AG04450 (cell line): Measurements from ENCODE around the gene VPS37C. TPM values are rescaled to one million over a fixed set of nuclear protein-coding genes. Genes with fewer than 3 reads are reported as not detected.

Source experiments
- CTCF ChIA-PET: fragments of 300-600, 350-600 bp; formaldehyde crosslinking; extraction: SDS; loops from one replicate; lab custom pipeline; 2022; ENCODE audit warnings: antibody characterized with exemption, inconsistent platforms; lab: Charles Lee
- POLR2A ChIA-PET: fragments of 350-600 bp; formaldehyde crosslinking; extraction: SDS; loops from one replicate; lab custom pipeline; 2021; ENCODE audit warnings: antibody characterized with exemption, inconsistent platforms; lab: Yijun Ruan, JAX
- DNase-seq: peaks from one replicate; pipeline ENCODE4 v3.0.0-alpha.2; 2011; ENCODE audit warnings: low read depth, low spot score
- H3K27ac ChIP-seq: one replicate; pipeline ENCODE4 v1.5.1; 2012; ENCODE audit warnings: low read depth, low read length, control low read depth
- H3K27me3 ChIP-seq: one replicate; pipeline ENCODE4 v1.6.0; 2012; ENCODE audit warnings: low read length; ENCODE audit not compliant: control insufficient read depth, insufficient read depth
- H3K4me3 ChIP-seq: 2 replicates; pipeline ENCODE4 v1.5.1; 2011; ENCODE audit warnings: mild to moderate bottlenecking, low read depth, low read length, control low read depth
- H3K9me3 ChIP-seq: 2 replicates; pipeline ENCODE4 v1.5.1; 2012; ENCODE audit warnings: low read length; ENCODE audit not compliant: control insufficient read depth, insufficient read depth
- CTCF ChIP-seq: IDR thresholded peaks from 2 replicates; pipeline ENCODE4 v1.5.1; 2011; ENCODE audit warnings: low read depth, low read length, control low read depth, inconsistent platforms
- polyA plus RNA-seq: library from polyadenylated mRNA; depleted of rRNA; stranded (reverse); fragments of >200 nt; gene quantifications from 2 replicates; pipeline ENCODE4 v1.2.3, GENCODE V29; 2011

VPS37C gene
- polyA plus RNA-seq, 1 experiment = 10.9 TPM

DNA sequence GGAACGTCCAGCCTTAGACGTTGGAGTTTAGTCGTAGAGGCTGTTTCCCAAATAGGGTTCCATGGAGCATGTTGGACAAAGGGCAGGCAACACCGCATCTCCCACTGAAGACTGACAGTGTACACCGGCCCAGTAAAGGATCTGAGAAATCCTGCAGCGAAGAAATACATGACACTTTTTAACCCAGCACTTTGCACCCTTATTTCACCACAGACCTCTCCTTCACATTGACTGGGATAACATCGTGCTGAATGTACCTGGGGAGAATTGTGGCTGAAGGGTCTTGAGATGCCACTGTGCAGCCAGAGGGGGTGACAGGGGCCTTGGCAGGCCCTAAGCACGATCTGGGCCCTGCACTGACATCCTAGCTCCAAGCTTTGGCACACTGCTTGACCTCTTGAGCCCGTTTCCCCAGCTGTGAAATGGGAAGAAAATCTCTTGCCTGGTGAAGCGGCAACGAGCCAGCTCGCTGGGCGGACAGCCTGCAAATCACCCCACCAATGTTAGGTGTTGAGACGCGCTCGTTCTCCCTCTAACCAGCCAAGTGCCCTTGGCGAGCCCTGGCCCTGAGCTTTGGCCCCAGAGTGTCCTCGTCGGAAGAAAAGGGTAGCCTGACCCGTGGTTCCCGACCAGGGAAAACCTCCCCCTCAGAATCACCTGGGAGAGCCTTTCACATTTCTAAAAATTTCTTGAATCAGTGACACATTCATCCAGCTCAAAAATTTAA is 45.6 kb downstream of the VPS37C start:
- no peak overlapping the region for H3K4me3 ChIP-seq
- no peak for TF ChIP-seq CTCF
- CTCF ChIA-PET = no interaction called here
- H3K9me3 ChIP-seq = no peaks in the 10 kb centered on the region
- POLR2A ChIA-PET = no interaction called here
- H3K27ac ChIP-seq = no peak overlapping the region
- DNase-seq = no peak
- peaks cover 14% of the 10 kb centered on the region for H3K27me3 ChIP-seq

DNA sequence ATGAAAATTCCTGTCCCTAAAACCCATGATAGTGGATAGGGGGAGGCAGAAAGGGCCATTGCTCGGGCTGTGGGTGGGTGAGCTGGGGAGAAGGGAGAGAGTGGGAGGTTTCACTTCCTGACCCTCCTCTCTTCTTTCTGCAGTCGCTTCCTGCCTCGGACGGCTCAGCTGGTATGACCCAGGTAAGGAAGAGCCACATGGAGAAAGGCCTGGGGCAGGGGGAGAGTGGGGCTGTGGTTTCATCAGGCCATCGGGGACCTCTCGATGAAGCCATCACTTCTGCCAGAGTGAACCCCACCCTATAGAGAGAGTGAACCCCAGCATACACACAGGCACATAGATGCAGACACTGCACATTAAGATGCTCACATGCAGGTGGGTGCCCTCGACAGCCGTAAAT is 46.3 kb downstream of the VPS37C start:
- no peak overlapping the region for H3K27ac ChIP-seq
- no peak for DNase-seq
- peaks cover 19% of the 10 kb centered on the region for H3K27me3 ChIP-seq
- no peaks in the 10 kb centered on the region for H3K9me3 ChIP-seq
- H3K4me3 ChIP-seq = no peak overlapping the region
- ChIA-PET CTCF (no interaction called here), POLR2A (no interaction called here)
- TF ChIP-seq CTCF = no peak

GRCh38 chr11:61113201-61113600 is 48.0 kb downstream of the VPS37C start:
- Histone ChIP-seq H3K27me3 (peaks cover 19% of the 10 kb centered on the region), H3K27ac (no peak overlapping the region), H3K4me3 (no peak overlapping the region), H3K9me3 (no peaks in the 10 kb centered on the region)
- TF ChIP-seq CTCF = no peak
- DNase-seq = no peak
- ChIA-PET CTCF (interaction anchor here (0.6 to 1.9 kb wide), 2 partner anchors 16 to 250 kb away, joined by 3 to 9 read pairs; no protein-coding TSS in a partner anchor), POLR2A (no interaction called here)

- ChIA-PET POLR2A (no interaction called here), CTCF (interaction anchor here (0.6 to 1.9 kb wide), 2 partner anchors 16 to 251 kb away, joined by 3 to 9 read pairs; no protein-coding TSS in a partner anchor)
- Histone ChIP-seq H3K4me3 (no peak overlapping the region), H3K27ac (no peak overlapping the region), H3K27me3 (peaks cover 19% of the 10 kb centered on the region), H3K9me3 (no peaks in the 10 kb centered on the region)
- DNase-seq = no peak
- no peak for TF ChIP-seq CTCF
These were observed 48.7 kb downstream of the VPS37C start for GRCh38 chr11:61112575-61112974.

DNA sequence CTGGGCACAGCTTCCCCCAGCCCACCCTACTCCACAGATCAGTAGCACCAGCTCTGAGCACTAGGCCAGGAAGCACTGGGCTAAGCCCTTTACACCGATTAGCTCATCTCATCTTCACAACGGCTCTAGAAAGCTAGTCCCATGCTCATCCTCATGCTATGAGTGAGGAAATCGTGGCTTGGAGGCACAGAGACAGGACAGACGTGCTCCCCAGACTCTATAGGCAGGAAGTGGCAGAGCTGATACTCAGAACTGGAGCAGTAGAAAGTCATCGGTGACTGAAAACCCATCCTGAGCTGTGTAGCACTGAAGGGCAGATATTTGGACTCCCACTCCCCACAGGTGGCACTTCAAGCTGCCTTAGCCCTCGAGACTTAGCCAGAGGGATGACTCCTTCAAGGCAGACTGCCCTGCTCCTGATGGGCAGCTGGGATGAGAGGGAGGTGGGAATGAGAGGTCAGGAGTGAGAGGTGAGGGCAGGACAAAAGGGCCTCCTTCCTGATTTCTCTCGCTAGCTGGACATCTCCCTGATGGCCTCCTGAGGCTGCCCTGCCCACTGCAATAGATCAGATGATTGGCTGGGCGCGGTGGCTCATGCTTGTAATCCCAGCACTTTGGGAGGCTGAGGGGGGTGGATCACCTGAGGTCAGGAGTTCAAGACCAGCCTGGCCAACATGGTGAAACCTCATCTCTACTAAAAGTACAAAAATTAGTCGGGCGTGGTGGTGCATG is 49.3 kb downstream of the VPS37C start:
- Histone ChIP-seq H3K9me3 (no peaks in the 10 kb centered on the region), H3K27me3 (peaks cover 19% of the 10 kb centered on the region), H3K27ac (no peak overlapping the region), H3K4me3 (no peak overlapping the region)
- DNase-seq = no peak
- no peak for TF ChIP-seq CTCF
- CTCF ChIA-PET = no interaction called here
- POLR2A ChIA-PET = no interaction called here
